Loucy (cell line): ENCODE measurements around the gene CX3CR1.

ENCODE experiments used
- CTCF ChIP-seq: fragments of 200-600 bp; sonication (generic); conservative IDR thresholded peaks from 2 replicates; pipeline ENCODE4 v1.5.1; 2014; ENCODE audit warnings: mild to moderate bottlenecking, antibody characterized with exemption, low read length
- EZH2phosphoT487 ChIP-seq: fragments of 200-600 bp; IDR thresholded peaks from 2 replicates; pipeline ENCODE4 v1.6.1; 2018; ENCODE audit warnings: antibody characterized with exemption, mild to moderate bottlenecking, moderate library complexity, borderline replicate concordance

- TF ChIP-seq CTCF (no peak), EZH2phosphoT487 (no peak)
These were observed 33.5 kb upstream of the CX3CR1 start for GRCh38 chr3:39313289-39313688.
